Activated CD4-positive, CD25-positive, alpha-beta regulatory T cell (primary cell): Measurements from ENCODE around the gene ZNF446.
"Not testable (repeated sequence)": the region's sequence is repeated elsewhere in the genome, so short reads cannot be mapped to it uniquely, and the experiment has no call there.

Experiments
- DNase-seq, 4 experiments: peaks; one replicate each; lab custom pipeline; 2025; lab: John Stamatoyannopoulos, UW

ZNF446 gene

GRCh38 chr19:58499021-58499927 lies 23.1 kb downstream of the ZNF446 start:
- DNase-seq = peak; percentile 85 to 98 (median 91)

GRCh38 chr19:58500242-58500641 lies 24.1 kb downstream of the ZNF446 start:
- no peak for DNase-seq

- not testable (repeated sequence) for DNase-seq
Measured at GRCh38 chr19:58507602-58508223, 31.6 kb downstream of the ZNF446 start.

GRCh38 chr19:58509731-58510083 lies 33.6 kb downstream of the ZNF446 start:
- no peak for DNase-seq

GRCh38 chr19:58510084-58510862 lies 34.1 kb downstream of the ZNF446 start:
- no peak for DNase-seq

- DNase-seq = no peak
Measured at GRCh38 chr19:58511353-58512208, 35.4 kb downstream of the ZNF446 start, which contains the start of gene SLC27A5. Gene SLC27A5, minus strand, starts transcription at chr19:58511992. Its CDS starts 37 bp downstream, at chr19:58511955.

DNA sequence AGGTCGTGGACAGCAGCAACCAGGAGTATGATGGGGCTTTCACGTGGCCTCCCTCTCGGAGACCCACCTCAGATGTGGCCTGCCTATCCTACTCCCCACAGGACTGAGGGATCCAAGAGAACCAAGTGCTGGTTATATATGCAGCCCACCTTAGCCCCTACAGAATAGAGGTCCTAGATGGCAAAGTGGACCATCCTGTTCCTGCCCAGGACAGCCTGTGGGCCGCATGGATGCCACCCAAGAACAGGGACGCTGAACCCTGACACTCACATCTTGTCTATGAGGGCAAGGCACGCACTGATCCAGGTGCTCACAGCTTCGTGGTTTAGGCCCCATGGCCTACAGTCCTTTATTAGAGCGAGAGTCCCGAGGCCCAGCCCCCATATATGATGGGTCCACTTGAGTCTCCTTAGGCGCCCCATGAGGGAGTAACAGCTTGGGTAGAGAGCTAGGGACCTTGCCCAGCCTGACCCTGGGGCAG lies 37.1 kb downstream of the ZNF446 start:
- no peak for DNase-seq

GRCh38 chr19:58513694-58514563 lies 37.8 kb downstream of the ZNF446 start:
- DNase-seq = peak; percentile 90 to 93 (median 90)

GRCh38 chr19:58514564-58515022 lies 38.4 kb downstream of the ZNF446 start:
- DNase-seq = no peak

DNA sequence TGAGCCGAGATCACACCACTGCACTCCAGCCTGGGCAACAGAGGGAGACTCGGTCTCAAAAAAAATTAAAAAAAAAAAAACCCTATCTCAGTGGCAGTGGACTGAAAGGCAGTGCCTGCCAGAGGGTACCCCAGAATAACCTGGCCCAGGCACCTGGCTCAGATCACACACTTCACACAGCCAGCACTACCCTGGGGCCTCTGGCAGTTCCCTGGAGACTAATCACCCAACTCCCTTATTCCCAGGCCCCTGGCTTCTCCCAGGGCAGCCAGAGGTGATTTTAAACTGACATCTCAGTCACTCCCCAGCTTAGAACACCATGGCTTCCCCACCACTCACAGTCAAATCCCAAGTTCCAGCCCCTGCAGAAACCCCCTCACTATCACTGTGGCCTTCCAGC lies 39.1 kb downstream of the ZNF446 start:
- DNase-seq = no peak

DNA sequence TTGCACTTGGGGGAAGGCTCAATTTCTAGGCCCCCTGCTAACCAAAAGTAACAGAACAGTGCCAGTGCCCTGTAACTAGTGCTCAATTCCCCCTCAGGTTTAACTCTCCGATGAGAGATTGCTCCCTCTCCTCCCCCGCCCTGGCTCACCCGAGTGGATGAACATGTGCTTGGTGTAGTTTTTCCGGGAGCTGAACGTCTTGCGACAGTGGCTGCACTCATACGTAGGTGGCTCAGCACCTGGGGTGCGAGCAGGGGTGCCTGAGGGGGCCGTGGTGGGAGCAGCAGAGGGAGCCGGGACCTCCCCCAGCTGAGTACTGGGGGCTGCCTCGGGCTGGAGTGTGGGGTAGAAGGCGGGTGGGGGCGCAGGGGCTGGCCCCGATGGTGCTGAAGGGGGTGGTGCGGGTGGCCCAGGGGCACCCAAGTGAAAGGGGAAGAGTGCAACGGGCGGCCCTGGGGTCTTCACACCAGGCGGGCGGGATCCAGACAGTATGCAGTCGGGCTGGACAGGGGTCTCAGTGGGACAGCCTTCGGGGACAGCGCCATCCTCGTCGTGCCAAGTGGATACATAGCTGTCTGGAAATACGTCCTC lies 40.2 kb downstream of the ZNF446 start:
- DNase-seq = no peak

DNA sequence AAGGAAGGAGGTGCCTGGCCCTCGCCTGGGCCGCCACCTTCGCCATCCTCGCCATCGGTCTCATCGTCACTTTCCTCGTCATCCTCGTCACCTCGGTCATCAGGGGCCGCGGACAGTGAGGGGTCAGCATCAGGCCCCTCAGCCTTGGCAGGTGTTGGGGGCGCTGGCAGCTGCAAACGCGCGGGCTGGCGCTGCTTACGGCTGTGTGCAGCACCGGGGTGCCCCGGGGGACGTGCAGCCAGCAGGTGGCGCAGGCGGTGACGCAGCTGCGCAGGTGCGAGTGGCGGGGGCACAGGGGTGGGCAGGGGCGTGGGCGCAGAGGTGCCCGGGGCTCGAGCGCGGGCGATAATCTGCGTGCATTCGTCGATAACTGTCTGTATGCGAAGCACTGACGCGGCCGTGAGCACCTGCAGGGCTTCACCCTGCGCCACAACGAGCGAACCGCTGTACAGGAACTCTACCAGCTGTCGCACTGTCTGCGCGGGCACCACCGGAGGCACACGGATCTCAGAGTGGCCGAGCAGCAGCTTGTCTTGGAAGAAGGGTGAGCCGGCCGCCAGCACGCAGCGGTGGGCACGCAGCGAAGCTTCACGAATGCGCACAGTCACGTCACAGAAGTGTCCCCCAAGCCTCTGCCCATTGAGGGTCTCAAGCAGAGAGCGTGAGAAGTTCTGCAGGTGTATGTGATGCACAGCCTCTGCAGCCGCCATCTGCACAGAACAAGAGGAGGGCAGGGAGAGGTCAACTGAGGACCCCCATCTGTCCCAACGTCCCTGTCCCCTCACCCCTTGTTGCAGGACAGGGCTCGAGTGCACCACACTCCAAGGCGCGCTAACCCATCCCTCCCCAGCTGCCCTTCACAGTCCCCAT lies 41.0 kb downstream of the ZNF446 start:
- no peak for DNase-seq

- no peak for DNase-seq
Measured at GRCh38 chr19:58518256-58519086, 42.3 kb downstream of the ZNF446 start.

DNA sequence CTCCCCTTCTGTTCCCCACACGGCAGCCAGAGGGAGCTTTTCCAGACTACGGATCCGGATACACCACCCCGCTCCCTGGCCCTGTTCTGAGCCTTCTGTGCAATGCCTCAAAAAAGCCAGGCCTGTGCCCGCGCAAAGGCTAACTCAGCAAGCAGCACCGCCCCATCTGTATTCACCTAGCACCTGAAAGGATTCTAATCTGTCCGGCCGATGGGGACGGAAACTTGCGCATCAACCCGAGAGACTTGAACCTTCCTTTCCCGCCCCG lies 42.9 kb downstream of the ZNF446 start:
- DNase-seq = peak in 3 of 4 experiments; percentile 15 to 30 (median 30)

- DNase-seq = peak; percentile 72 to 95 (median 86)
Measured at GRCh38 chr19:58519355-58520256, 43.5 kb downstream of the ZNF446 start, which contains the start of gene ZBTB45. Gene ZBTB45, minus strand, starts transcription at chr19:58519810. Its CDS starts 2,137 bp downstream, at chr19:58517673.

DNA sequence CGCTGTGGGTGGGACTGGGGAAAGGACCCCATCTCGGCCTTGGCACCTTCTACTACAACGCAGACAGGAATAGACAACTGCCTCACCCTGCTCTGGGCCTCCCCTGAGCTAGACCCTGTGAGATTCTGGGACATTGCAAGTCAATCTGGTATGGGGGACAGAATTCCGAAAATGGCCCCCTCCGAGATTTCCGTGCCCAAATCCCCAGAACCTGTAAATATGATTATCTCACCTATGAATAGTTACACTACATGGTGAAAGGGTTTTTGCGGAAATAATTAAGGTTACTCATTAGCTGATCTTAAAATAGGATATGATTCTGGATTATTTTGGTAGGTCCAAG lies 44.1 kb downstream of the ZNF446 start:
- DNase-seq = no peak

DNA sequence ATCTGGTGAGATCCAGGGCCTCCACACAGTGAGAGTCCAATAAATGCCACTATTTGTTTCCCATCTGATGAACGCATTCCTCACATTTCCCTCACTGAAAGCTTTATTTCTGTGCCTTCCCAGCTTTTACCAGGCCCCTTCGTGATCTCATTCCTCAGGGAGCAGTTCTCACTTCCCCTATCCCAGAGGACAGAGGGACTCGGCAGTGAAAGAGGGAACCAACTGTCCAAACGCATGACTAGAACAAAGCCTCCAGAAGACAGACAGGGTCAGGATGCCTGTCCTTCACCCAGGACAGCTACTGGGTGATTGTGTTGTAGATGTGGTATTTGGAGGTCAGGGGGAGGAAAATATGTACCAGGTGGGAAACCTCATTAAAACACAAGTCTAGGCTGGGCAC lies 45.5 kb downstream of the ZNF446 start:
- DNase-seq = no peak
